H7 (cell line): ENCODE data around the gene GJD2. TPM values are rescaled to one million over a fixed set of nuclear protein-coding genes. Genes with fewer than 3 reads are reported as not detected.

Source experiments
- DNase-seq: peaks from one replicate; pipeline ENCODE4 v3.0.0; 2012
- H3K27me3 ChIP-seq: 2 replicates; pipeline ENCODE4 v1.6.0; 2011; ENCODE audit warnings: mild to moderate bottlenecking, low read length; ENCODE audit not compliant: control insufficient read depth, insufficient read depth
- H3K36me3 ChIP-seq: replicated peaks from 2 replicates; pipeline ENCODE4 v1.5.1; 2011; ENCODE audit warnings: low read length; ENCODE audit not compliant: control insufficient read depth, insufficient read depth
- H3K4me3 ChIP-seq: 2 replicates; pipeline ENCODE4 v1.5.1; 2011; ENCODE audit warnings: low read depth, mild to moderate bottlenecking, control low read depth, low read length, moderate library complexity; ENCODE audit not compliant: insufficient read depth
- total RNA-seq: library from RNA; depleted of rRNA; stranded (reverse); fragments of >200 nt; shearing (Covaris generic); gene quantifications from 2 replicates; pipeline ENCODE4 v1.2.3, GENCODE V29; 2014

The GJD2 gene
- total RNA-seq, 1 experiment from 2014 or later: 0.07 TPM

DNA sequence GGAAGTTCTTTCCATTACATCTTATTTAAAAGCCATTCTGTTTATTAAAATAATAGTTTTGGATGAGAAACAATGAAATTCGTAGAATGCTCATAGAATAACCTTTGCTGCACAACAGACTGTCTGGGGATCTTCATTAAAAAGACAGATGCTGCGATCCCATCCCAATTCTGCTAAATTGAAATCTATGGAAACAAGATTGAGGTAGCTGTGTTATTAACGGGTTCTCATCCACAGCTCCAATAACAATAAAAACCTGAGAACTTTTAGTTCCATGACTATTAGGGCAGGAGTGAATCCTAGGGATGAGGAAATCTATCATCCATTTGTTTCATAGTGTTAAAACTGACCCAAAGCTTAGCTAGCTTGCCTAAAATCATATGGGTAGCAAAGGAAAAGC, 2.5 kb upstream of the GJD2 start:
- peaks cover 56% of the 10 kb centered on the region for H3K27me3 ChIP-seq
- DNase-seq: no peak
- H3K36me3 ChIP-seq: no peaks in the 10 kb centered on the region
- H3K4me3 ChIP-seq: no peak overlapping the region

DNA sequence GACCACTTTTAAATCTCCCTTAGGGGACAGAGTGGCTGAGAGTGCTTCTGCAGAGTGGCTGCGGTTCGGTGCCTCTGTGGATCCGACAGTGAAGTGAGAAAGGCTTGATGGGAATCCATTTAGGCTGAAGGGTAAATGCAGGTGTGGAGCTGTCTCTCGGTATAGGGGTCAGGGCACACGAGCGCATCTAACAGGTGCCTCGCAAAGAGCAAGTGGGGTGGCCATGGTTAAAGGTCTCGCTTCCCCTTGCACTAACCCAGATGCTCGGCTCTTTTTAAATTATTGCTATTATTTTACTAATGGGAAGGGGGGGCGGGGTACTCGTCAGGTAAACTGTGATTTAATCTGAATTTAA, 598 bp upstream of the GJD2 start:
- no peaks in the 10 kb centered on the region for H3K36me3 ChIP-seq
- peaks cover 56% of the 10 kb centered on the region for H3K27me3 ChIP-seq
- no peak for DNase-seq
- H3K4me3 ChIP-seq: peak overlapping the region; percentile 50

DNA sequence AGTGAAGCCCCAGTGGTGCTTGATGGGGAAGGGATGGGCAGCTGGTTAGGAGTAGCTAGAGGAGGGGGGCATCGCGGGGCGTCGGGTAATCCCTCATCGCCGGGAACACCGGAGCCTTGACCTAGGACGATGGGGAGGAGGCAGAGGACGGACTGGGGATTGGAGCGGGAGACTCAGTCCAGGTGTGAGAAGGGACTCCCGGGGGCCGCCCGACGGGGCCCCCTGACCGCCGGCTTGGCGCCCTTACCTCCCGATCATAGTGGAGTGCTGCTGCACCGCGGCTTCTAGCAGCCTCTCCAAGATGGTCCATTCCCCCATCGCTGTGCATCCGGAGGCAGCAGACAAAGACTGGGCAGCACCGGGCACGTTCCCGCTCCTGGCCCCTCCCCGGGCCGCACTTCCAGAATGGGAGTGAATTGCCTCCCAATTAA, 612 bp downstream of the GJD2 start:
- Histone ChIP-seq H3K4me3 (peak overlapping the region; percentile 50; the same call in 1 of the 2 replicates), H3K36me3 (no peaks in the 10 kb centered on the region), H3K27me3 (peaks cover 56% of the 10 kb centered on the region)
- DNase-seq: peak; percentile 60

DNA sequence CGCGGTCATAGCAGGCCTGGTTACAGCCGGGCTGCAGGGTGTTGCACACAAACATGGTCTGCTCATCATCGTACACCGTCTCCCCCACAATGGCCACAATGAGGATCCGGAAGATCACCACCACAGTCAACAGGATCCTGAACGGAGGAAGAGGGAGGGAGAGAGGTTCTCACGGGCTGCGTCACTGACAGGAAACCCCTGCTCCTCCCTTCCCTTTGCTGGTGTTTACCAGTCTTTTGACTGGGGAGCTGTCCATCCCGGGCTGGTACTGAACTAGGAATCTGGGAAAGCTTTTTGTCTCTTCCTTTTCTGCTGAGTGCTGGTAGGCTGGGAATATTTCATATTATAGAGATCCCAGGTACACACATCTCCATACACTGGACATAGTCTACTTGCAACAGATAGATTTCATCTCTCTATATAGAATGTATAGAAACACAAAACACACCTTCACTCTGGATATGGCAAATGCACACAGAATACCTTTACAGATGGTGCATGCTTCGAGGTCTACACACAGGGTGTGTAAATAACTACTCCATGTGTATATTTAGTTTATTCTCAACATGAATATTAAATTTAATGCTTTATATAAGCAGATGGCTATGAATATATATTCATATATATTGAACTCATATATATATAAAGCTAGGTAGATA, 1.4 kb downstream of the GJD2 start:
- no peak overlapping the region for H3K4me3 ChIP-seq
- DNase-seq: peak; percentile 79
- H3K36me3 ChIP-seq: no peaks in the 10 kb centered on the region
- peaks cover 54% of the 10 kb centered on the region for H3K27me3 ChIP-seq

DNA sequence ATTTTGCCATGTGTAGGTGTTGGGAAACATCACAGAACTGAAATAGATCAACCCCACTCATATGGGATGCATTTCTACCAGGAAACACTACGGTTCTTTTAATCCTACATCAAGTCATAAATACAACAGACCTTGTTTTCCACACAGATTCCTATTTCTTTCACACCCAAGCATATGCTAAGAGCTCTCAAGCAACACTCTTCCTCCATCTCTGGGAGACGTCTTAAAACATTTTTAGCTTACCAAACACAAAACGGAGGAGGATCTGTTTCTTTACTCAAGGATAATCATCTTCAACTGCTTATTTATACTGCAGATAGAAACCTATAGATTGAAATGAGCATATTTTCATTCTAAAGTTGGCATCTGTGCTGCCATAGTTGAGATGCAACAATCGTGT, 5.1 kb downstream of the GJD2 start:
- DNase-seq: no peak
- Histone ChIP-seq H3K36me3 (no peaks in the 10 kb centered on the region), H3K4me3 (no peak overlapping the region), H3K27me3 (peaks cover 19% of the 10 kb centered on the region)

DNA sequence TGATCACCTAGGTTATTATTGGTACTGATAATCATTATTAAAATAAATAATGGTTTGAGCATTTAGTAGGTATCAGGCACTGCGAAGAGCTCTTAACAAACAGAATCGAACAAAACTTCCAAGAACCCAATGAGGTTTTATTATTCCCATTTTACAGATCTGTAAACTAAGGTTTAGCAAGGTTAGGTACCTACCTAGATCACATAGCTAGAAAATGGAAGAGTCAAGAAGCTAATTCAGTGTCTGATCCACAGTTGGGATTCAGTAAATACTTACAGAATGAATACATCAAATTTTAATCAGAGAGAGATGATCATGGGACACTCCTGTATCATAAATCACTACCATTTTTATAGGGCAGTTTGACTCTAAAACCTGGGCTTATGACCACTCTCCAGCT, 15.5 kb downstream of the GJD2 start:
- no peak overlapping the region for H3K4me3 ChIP-seq
- no peaks in the 10 kb centered on the region for H3K27me3 ChIP-seq
- no peak for DNase-seq
- H3K36me3 ChIP-seq: no peaks in the 10 kb centered on the region

DNA sequence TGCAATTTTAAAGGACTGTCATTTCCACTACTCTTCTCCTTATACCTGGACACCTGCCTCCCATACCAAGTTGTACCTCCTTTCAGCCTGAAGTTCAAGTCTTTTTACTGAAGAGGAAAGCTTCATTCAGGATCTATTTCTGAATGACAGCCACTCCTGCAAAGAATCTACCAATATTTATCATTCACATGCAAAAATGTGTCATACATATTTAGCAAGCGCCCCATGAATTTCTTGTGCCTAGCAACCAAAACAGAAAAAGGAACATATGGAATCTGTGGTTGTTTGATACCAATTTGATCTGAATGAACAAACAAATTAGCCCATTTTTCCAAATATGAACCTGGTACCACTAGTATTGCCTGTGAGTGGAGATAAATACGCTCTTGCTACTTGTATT, 16.8 kb downstream of the GJD2 start:
- no peak overlapping the region for H3K4me3 ChIP-seq
- no peak for DNase-seq
- H3K27me3 ChIP-seq: no peaks in the 10 kb centered on the region
- H3K36me3 ChIP-seq: no peaks in the 10 kb centered on the region

DNA sequence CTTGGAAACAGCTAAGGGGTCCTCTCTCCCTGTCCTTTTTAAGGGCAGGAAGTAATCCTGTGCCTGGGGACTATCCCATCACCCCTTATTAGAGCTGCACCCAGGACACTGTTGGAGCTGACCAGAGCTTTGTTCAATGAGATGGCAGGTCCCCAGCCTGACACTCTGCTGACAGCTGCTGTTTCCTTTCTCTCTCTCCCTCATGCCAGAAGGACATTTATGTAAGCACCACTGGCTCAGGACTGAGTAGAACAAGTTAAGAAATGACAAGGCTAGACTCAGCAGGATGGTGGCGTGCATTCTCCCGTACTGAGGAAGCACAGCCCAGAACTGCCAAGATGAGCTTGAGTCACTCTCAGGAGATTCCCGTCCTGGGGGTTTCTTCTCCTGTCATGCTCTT, 17.3 kb downstream of the GJD2 start:
- DNase-seq: no peak
- no peaks in the 10 kb centered on the region for H3K27me3 ChIP-seq
- no peak overlapping the region for H3K4me3 ChIP-seq
- H3K36me3 ChIP-seq: no peaks in the 10 kb centered on the region

DNA sequence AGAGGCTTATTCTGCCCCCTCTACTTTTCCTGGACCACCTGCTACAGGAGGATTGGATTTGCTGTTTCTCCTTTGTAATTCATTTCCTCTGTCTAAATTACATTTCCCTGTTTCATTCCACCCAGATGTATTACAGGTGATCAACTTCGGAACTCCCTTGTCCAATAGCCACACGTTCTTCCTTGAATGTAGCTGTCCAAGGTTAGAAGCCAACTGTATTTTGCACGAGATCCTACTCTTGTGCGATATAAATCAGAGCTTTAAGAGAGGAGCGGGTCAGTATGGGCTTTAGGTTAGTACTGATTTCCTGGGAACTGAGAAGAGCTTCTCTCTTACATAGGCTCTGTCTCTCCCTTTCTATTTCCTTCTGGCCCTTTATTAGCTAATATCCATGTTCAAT, 20.5 kb downstream of the GJD2 start:
- H3K4me3 ChIP-seq: no peak overlapping the region
- no peak for DNase-seq
- H3K27me3 ChIP-seq: no peaks in the 10 kb centered on the region
- no peaks in the 10 kb centered on the region for H3K36me3 ChIP-seq

DNA sequence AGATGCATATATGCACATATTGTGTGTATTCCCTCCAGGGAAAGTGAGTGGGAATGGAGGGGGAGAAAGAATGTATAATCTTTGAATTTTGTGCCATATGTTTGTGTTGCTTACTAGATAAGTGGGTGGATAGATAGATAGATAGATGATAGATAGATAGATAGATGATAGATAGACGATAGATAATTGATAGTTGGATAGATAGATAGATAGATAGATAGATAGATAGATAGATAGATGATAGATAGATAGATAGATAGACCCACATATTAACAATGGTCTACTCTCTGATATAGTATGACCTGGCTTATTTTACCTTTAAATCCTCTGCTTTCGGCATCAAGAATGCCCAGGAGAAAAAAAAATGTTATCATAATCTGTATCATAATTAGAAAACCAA, 21.2 kb downstream of the GJD2 start:
- no peak overlapping the region for H3K4me3 ChIP-seq
- no peaks in the 10 kb centered on the region for H3K36me3 ChIP-seq
- no peak for DNase-seq
- H3K27me3 ChIP-seq: no peaks in the 10 kb centered on the region

DNA sequence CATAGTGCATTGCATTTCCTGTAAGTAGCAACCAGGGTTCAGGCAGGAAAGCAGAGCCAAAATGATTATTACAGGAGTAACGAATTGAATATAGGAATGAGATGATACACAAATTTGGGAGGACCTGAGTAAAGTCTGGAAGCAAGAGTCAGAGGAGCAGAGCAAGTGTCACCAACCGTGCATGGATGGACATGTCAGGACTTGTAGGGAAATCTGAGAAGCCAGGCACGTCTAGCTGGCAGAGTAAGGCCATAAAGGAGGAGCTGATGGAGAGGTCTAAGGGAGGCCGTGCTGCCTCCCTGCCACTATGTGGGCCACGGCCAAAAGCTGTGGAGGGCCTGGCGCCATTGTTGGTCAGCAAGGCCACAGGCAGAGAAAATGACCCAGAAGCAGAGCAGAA, 22.4 kb downstream of the GJD2 start:
- Histone ChIP-seq H3K4me3 (no peak overlapping the region), H3K36me3 (no peaks in the 10 kb centered on the region), H3K27me3 (no peaks in the 10 kb centered on the region)
- no peak for DNase-seq

DNA sequence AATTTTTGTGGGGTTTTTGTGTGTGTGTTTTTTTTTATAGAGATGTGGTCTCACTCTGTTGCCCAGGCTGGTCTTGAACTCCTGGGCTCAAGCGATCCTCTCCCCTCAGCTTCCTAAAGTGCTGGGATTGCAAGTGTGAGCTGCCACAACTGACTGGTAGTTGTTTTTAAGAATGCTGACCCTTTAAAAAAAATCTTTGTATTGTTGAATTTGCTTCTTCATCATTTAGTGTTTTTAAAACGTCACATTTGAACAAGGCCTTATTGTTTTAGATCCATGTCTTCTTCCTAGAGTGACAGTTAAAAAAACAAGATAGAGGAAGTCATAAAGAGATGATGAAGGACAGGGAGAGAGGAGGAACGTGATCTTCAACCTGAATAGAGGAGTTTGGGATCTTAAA, 24.1 kb downstream of the GJD2 start:
- Histone ChIP-seq H3K4me3 (no peak overlapping the region), H3K27me3 (no peaks in the 10 kb centered on the region), H3K36me3 (no peaks in the 10 kb centered on the region)
- DNase-seq: no peak

DNA sequence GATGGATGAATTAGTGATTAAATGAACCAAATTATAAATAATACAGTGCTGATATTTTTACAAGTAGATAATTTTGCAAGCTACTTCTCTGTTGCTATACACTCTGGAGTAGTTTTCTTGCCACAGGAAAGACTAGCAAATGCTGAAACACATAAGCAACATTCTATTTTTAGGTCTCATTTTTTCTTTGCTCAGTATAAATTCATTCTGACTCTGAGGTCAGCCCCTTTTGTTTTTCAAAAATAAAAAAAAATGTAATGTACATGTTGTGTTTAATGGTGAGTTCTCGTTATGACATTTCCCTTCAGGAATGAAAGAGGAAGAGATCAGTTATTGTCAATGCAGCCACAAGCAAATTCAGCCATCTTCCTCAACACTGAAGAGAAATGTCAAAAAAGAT, 24.9 kb downstream of the GJD2 start:
- no peaks in the 10 kb centered on the region for H3K36me3 ChIP-seq
- H3K27me3 ChIP-seq: no peaks in the 10 kb centered on the region
- H3K4me3 ChIP-seq: no peak overlapping the region
- DNase-seq: no peak

DNA sequence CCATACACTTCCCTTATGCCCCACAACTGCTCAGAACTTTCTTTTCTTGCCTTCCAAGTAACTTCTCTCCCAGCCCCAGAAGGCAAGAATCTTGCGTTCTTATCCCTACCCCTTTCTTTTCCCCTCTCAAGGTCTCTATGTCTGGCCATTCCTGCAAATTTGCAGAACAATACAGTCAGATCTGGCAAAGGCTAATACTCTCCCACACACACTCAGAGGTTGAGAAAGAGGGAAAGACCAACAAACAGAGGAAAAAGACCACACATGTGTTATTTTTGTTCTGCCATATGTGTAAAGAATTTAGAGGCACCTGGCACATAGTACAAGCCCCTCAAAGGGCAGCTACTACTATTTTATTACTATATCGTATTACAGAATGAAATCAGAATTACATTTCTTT, 25.7 kb downstream of the GJD2 start:
- no peaks in the 10 kb centered on the region for H3K27me3 ChIP-seq
- no peaks in the 10 kb centered on the region for H3K36me3 ChIP-seq
- no peak overlapping the region for H3K4me3 ChIP-seq
- peak; percentile 28 for DNase-seq

DNA sequence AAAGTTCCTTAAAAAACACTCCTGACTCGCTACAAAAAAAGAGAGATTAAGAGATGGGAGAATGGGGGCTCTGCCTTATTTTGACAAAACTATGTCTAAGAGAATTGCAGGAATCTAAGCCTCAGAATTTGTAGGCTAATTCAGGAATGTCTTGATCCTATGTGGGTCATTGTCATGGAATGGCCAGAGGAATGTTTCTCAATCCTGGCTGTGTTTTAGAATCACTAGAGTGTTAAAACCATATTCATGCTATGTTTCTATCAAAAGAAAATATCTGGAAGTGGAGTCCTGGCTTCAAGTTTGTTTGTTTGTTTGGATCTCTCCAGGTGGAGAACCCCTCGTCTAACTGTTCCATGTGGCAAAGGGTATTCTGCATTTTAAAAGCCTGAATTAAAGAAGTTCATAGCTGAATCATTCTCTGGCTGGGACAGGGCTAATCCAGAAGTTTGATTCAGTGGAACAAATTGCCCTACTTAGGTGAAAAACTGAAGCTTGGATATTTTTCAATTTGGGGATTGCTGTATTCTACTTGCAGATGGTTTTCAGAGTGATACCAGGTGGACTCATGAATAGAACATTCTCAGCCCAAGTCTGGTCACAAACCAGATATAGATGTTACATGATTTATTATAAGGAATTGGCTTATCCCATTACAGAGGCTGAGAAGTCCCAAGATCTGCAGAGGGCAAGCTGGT, 28.2 kb downstream of the GJD2 start:
- DNase-seq: peak; percentile 26
- Histone ChIP-seq H3K36me3 (no peaks in the 10 kb centered on the region), H3K27me3 (no peaks in the 10 kb centered on the region), H3K4me3 (no peak overlapping the region)
